Fibroblast of lung (primary cell): ENCODE results near the gene KERA. TPM values are rescaled to one million over a fixed set of nuclear protein-coding genes. Genes with fewer than 3 reads are reported as not detected.

ENCODE experiments used
- DNase-seq, 2 donors: peaks; one replicate each; pipeline versions ENCODE4 v3.0.0 to v3.0.0-alpha.2; 2010; ENCODE audit warnings: low read depth in 2 of 2
- H2AFZ ChIP-seq: 2 replicates; pipeline ENCODE4 v1.5.1; 2012; ENCODE audit warnings: low read length, control low read depth, inconsistent platforms
- H3K27ac ChIP-seq: 2 replicates; pipeline ENCODE4 v1.5.1; 2011; ENCODE audit warnings: low read length, control low read depth; ENCODE audit not compliant: insufficient read depth
- H3K27me3 ChIP-seq: 2 replicates; pipeline ENCODE4 v1.5.1; 2011; ENCODE audit warnings: mild to moderate bottlenecking, low read length; ENCODE audit not compliant: control insufficient read depth, insufficient read depth
- H3K36me3 ChIP-seq: 2 replicates; pipeline ENCODE4 v1.5.1; 2011; ENCODE audit warnings: low read length; ENCODE audit not compliant: control insufficient read depth, insufficient read depth
- H3K4me1 ChIP-seq: 2 replicates; pipeline ENCODE4 v1.5.1; 2011; ENCODE audit warnings: low read length; ENCODE audit not compliant: control insufficient read depth, insufficient read depth; ENCODE audit errors: extremely low read depth
- H3K4me2 ChIP-seq: 2 replicates; pipeline ENCODE4 v1.5.1; 2011; ENCODE audit warnings: low read length, control low read depth; ENCODE audit not compliant: insufficient read depth; ENCODE audit errors: extremely low read depth
- H3K4me3 ChIP-seq, 4 experiments: fragments of 200-600 bp in 1 of 4; sonication (generic) in 1 of 4; replicated peaks in 1 of 4; 2 replicates each; pipeline ENCODE4 v1.5.1; 2011 to 2016; ENCODE audit warnings: low read length in 4 of 4, low read depth in 3 of 4, mild to moderate bottlenecking in 3 of 4, control low read depth in 2 of 4, inconsistent platforms in 1 of 4, mixed read lengths in 1 of 4; ENCODE audit not compliant: insufficient read depth in 1 of 4; ENCODE audit errors: control extremely low read depth in 1 of 4
- H3K79me2 ChIP-seq: 2 replicates; pipeline ENCODE4 v1.5.1; 2012; ENCODE audit warnings: mild to moderate bottlenecking, low read length, inconsistent platforms; ENCODE audit not compliant: control insufficient read depth, insufficient read depth
- H3K9ac ChIP-seq: 2 replicates; pipeline ENCODE4 v1.5.1; 2011; ENCODE audit warnings: mild to moderate bottlenecking, low read length, control low read depth; ENCODE audit not compliant: insufficient read depth
- H3K9me3 ChIP-seq: 2 replicates; pipeline ENCODE4 v1.5.1; 2012; ENCODE audit warnings: low read depth, low read length; ENCODE audit not compliant: control insufficient read depth, insufficient read depth
- H4K20me1 ChIP-seq: 2 replicates; pipeline ENCODE4 v1.5.1; 2011; ENCODE audit warnings: low read length; ENCODE audit not compliant: control insufficient read depth, insufficient read depth; ENCODE audit errors: extremely low read depth
- EZH2 ChIP-seq: IDR thresholded peaks from 2 replicates; pipeline ENCODE4 v1.5.1; 2012; ENCODE audit warnings: low read length, control low read depth, mild to moderate bottlenecking; ENCODE audit errors: missing control alignments
- polyA plus RNA-seq, 2 donors: library from polyadenylated mRNA; depleted of rRNA in 1 of 2; stranded (reverse) in 1 of 2; unstranded in 1 of 2; fragments of >200 nt; gene quantifications; 2 replicates each; pipeline ENCODE4 v1.2.1, GENCODE V29; 2011 to 2012; ENCODE audit warnings: missing spikeins in 1 of 2
- total RNA-seq: library from RNA; depleted of rRNA; stranded (reverse); fragments of >200 nt; gene quantifications from 2 replicates; pipeline ENCODE4 v1.2.1, GENCODE V29; 2014
- TF ChIP-seq, protein P1 (sequence below), 2 donors: IDR thresholded peaks in 1 of 2; conservative IDR thresholded peaks in 1 of 2; 1 replicate in 1 of 2; 2 replicates in 1 of 2; pipeline ENCODE4 v1.5.1; 2011 to 2012; ENCODE audit warnings: low read length in 2 of 2, control low read depth in 1 of 2, inconsistent platforms in 1 of 2, low read depth in 1 of 2, mild to moderate bottlenecking in 1 of 2

KERA gene
- total and polyA plus RNA-seq, 2 donors (not counting 1 experiment from before 2014, with no cell fraction given): not detected

DNA sequence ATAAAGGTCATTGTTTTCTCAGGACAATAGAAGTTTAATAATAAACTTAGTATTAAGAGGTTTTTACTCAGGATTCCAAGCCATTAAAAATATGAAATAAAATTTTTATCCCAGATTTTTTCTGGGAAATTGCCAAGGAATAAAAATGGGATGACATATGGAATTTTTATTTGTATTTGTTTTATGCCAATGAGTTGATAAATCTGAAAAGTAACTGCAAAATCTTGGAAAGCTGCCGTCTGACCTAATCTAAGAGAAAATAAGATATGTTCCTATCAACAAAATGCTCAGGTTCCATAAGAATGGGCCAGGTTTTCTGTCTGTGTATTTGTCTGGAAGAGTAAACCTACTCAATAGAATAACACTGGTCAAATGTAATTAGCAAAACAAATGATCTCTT lies 22.2 kb upstream of the KERA start:
- H3K9me3 ChIP-seq: no peaks in the 10 kb centered on the region
- no peaks in the 10 kb centered on the region for H3K36me3 ChIP-seq
- no peak overlapping the region for H3K4me2 ChIP-seq
- H3K4me1 ChIP-seq: no peaks in the 10 kb centered on the region
- TF ChIP-seq, protein P1, sequence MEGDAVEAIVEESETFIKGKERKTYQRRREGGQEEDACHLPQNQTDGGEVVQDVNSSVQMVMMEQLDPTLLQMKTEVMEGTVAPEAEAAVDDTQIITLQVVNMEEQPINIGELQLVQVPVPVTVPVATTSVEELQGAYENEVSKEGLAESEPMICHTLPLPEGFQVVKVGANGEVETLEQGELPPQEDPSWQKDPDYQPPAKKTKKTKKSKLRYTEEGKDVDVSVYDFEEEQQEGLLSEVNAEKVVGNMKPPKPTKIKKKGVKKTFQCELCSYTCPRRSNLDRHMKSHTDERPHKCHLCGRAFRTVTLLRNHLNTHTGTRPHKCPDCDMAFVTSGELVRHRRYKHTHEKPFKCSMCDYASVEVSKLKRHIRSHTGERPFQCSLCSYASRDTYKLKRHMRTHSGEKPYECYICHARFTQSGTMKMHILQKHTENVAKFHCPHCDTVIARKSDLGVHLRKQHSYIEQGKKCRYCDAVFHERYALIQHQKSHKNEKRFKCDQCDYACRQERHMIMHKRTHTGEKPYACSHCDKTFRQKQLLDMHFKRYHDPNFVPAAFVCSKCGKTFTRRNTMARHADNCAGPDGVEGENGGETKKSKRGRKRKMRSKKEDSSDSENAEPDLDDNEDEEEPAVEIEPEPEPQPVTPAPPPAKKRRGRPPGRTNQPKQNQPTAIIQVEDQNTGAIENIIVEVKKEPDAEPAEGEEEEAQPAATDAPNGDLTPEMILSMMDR (conservative IDR thresholded peaks at IDR 0.05 in 1 of 2, IDR thresholded peaks at IDR 0.05 in 1 of 2; ENCODE audit: low read depth in 1 of 2, low read length in 2 of 2): no peak
- TF ChIP-seq EZH2: no peak
- no peak overlapping the region for H3K27ac ChIP-seq
- no peak overlapping the region for H3K9ac ChIP-seq
- no peak for DNase-seq
- H4K20me1 ChIP-seq: no peaks in the 10 kb centered on the region
- no peaks in the 10 kb centered on the region for H3K79me2 ChIP-seq
- H2AFZ ChIP-seq: no peak overlapping the region
- H3K4me3 ChIP-seq: no peak overlapping the region
- H3K27me3 ChIP-seq: no peaks in the 10 kb centered on the region

DNA sequence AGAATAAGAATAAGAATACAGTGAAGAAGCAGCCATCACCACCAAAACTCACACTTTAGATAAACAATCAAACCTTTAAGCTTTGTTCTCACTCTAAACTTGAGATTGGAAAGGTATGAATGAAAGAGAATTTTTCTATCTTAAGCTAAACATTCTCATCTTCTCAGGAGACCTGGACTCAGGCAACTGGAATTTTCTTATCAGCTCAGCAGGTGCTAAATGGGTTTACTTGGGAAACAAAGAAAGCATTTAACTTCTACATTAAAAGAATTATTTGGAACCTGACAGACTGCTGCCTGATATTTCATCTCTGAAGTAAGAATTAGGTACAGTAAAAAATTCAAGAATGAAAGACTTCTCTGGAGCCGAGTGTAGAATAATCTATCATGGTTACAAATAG lies 20.7 kb upstream of the KERA start:
- Histone ChIP-seq H3K27me3 (no peaks in the 10 kb centered on the region), H2AFZ (no peak overlapping the region), H3K4me1 (no peaks in the 10 kb centered on the region), H3K79me2 (no peaks in the 10 kb centered on the region), H3K4me3 (no peak overlapping the region), H3K36me3 (no peaks in the 10 kb centered on the region), H3K4me2 (no peak overlapping the region), H4K20me1 (no peaks in the 10 kb centered on the region), H3K9me3 (no peaks in the 10 kb centered on the region), H3K27ac (no peak overlapping the region), H3K9ac (no peak overlapping the region)
- peak in 1 of 2 donors; percentile 46 for DNase-seq
- TF ChIP-seq EZH2: no peak
- TF ChIP-seq, protein P1 (conservative IDR thresholded peaks at IDR 0.05 in 1 of 2, IDR thresholded peaks at IDR 0.05 in 1 of 2; ENCODE audit: low read depth in 1 of 2, low read length in 2 of 2): no peak

DNA sequence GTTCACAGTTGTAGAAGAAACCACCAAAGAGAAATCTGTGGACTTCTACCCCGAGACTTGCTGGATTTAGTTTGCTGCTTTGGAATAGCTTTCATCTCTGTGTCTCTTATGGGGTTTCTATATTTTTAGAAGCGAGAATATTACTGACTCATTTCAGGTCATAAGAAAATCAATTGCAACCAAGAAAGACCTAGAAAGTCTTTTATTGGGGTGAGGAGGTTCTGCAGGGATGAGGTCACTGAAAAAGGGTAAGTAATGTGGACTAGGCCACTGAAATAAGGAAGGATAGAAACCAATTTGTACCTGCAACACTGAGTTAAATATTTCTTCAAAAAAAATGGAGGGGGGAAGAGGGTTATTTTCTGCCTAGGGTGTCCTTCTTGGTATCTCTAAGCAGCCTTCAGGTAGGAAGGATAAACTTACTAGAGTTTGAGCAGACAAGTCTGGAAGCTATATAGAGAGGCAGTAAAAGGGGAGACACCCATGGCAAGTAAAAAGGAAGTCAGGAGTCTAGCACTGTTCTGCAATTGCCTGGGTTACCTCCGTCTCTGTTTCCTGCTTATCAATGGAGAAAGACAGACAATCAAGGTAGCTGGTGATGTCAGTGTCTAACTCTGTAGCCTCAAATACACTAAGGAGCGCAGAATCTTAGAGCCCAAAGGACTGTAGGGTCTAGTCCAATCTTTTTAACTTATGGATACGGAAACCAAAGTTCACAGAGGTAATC lies 19.6 kb upstream of the KERA start:
- H4K20me1 ChIP-seq: no peaks in the 10 kb centered on the region
- H3K9ac ChIP-seq: no peak overlapping the region
- no peak overlapping the region for H3K4me3 ChIP-seq
- H3K4me1 ChIP-seq: no peaks in the 10 kb centered on the region
- H3K27ac ChIP-seq: no peak overlapping the region
- H3K36me3 ChIP-seq: no peaks in the 10 kb centered on the region
- no peak for DNase-seq
- no peaks in the 10 kb centered on the region for H3K27me3 ChIP-seq
- no peaks in the 10 kb centered on the region for H3K79me2 ChIP-seq
- TF ChIP-seq, protein P1 (conservative IDR thresholded peaks at IDR 0.05 in 1 of 2, IDR thresholded peaks at IDR 0.05 in 1 of 2; ENCODE audit: low read depth in 1 of 2, low read length in 2 of 2): no peak
- no peak for TF ChIP-seq EZH2
- no peak overlapping the region for H3K4me2 ChIP-seq
- H3K9me3 ChIP-seq: no peaks in the 10 kb centered on the region
- H2AFZ ChIP-seq: no peak overlapping the region
